Hepatocyte (in vitro differentiated cells): ENCODE measurements around the gene PCID2.
"Not testable (repeated sequence)": the region's sequence is repeated elsewhere in the genome, so short reads cannot be mapped to it uniquely, and the experiment has no call there.

ENCODE experiments used
- EZH2phosphoT487 ChIP-seq: fragments of 200-600 bp; sonication (generic); IDR thresholded peaks from one replicate; pipeline ENCODE4 v1.6.1; 2018; ENCODE audit warnings: antibody characterized with exemption, mild to moderate bottlenecking, low read depth, moderate library complexity; ENCODE audit not compliant: unreplicated experiment, severe bottlenecking
- TF ChIP-seq, protein P1 (sequence below): fragments of 200-600 bp; sonication (generic); IDR thresholded peaks from 2 replicates; pipeline ENCODE4 v1.5.1; 2016; ENCODE audit warnings: antibody characterized with exemption, mild to moderate bottlenecking; ENCODE audit not compliant: poor library complexity

DNA sequence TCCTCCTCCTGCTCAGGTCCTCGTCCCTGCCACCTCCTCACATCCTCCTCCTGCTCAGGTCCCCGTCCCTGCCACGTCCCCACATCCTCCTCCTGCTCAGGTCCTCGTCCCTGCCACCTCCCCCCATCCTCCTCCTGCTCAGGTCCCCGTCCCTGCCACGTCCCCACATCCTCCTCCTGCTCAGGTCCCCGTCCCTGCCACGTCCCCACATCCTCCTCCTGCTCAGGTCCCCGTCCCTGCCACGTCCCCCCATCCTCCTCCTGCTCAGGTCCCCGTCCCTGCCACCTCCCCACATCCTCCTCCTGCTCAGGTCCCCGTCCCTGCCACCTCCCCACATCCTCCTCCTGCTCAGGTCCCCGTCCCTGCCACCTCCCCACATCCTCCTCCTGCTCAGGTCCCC is 46.5 kb downstream of the PCID2 start:
- not testable (repeated sequence) for TF ChIP-seq EZH2phosphoT487
- TF ChIP-seq, protein P1, sequence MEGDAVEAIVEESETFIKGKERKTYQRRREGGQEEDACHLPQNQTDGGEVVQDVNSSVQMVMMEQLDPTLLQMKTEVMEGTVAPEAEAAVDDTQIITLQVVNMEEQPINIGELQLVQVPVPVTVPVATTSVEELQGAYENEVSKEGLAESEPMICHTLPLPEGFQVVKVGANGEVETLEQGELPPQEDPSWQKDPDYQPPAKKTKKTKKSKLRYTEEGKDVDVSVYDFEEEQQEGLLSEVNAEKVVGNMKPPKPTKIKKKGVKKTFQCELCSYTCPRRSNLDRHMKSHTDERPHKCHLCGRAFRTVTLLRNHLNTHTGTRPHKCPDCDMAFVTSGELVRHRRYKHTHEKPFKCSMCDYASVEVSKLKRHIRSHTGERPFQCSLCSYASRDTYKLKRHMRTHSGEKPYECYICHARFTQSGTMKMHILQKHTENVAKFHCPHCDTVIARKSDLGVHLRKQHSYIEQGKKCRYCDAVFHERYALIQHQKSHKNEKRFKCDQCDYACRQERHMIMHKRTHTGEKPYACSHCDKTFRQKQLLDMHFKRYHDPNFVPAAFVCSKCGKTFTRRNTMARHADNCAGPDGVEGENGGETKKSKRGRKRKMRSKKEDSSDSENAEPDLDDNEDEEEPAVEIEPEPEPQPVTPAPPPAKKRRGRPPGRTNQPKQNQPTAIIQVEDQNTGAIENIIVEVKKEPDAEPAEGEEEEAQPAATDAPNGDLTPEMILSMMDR: not testable (repeated sequence)
